ENCODE data around the gene CCDC148. TPM values are rescaled to one million over a fixed set of nuclear protein-coding genes. Genes with fewer than 3 reads are reported as not detected.

The CCDC148 gene
- total and polyA plus RNA-seq, 2 donors (not counting 3 experiments of a cell fraction or from before 2014, with no cell fraction given), result 0.04 to 0.69 TPM

- Histone ChIP-seq H3K4me1 (ENCODE audit: control insufficient read depth, extremely low read depth, insufficient read depth, low read length) (peaks cover 20% of the 10 kb centered on the region), H3K4me2 (ENCODE audit: insufficient read depth, low read length) (no peak overlapping the region), H3K9ac (replicated peaks; ENCODE audit: extremely low read depth, insufficient read depth, low read length) (no peak overlapping the region), H2AFZ (ENCODE audit: low read depth, low read length) (no peak overlapping the region), H3K4me3 (replicated peaks in 1 of 3; ENCODE audit: insufficient read depth in 1 of 3, low read depth in 1 of 3, low read length in 3 of 3) (no peak overlapping the region), H3K27me3 (ENCODE audit: control insufficient read depth in 2 of 2, insufficient read depth in 2 of 2, low read length in 2 of 2) (peaks cover 2 to 4% of the 10 kb centered on the region in 2 experiments), H3K79me2 (ENCODE audit: control insufficient read depth, insufficient read depth, low read length) (no peaks in the 10 kb centered on the region), H4K20me1 (replicated peaks; ENCODE audit: control insufficient read depth, extremely low read depth, insufficient read depth, low read length) (no peaks in the 10 kb centered on the region), H3K36me3 (ENCODE audit: control insufficient read depth in 2 of 2, extremely low read depth in 1 of 2, insufficient read depth in 2 of 2, low read length in 2 of 2) (no peaks in the 10 kb centered on the region), H3K9me3 (replicated peaks; ENCODE audit: control insufficient read depth, insufficient read depth, low read length) (no peaks in the 10 kb centered on the region), H3K9me1 (replicated peaks; ENCODE audit: control insufficient read depth, extremely low read depth, insufficient read depth, low read length) (no peaks in the 10 kb centered on the region), H3K27ac (ENCODE audit: insufficient read depth, low read depth, low read length) (no peak overlapping the region)
- ChIA-PET POLR2A (no interaction called here), CTCF (no interaction called here)
- FAIRE-seq (no peak), DNase-seq (ENCODE audit: low read depth, low spot score) (no peak)
- BruUV-seq (replicated peaks), result no TSS peak
- dilution Hi-C loops (cut with MboI; ENCODE audit: extremely low pct_ligation_motif_present, low sequenced_read_pairs), result no loop called here
- TF ChIP-seq MYC (IDR thresholded peaks at IDR 0.05; ENCODE audit: low read depth, low read length), result no peak
- no peak for TF ChIP-seq POLR2AphosphoS5 (IDR thresholded peaks at IDR 0.05; ENCODE audit: insufficient read depth, low read depth, low read length)
- TF ChIP-seq FOS (IDR thresholded peaks at IDR 0.05; ENCODE audit: borderline replicate concordance, insufficient read depth, low read length), result no peak
- no peak for TF ChIP-seq GATA2 (IDR thresholded peaks at IDR 0.05; ENCODE audit: insufficient read depth, insufficient read length, low read depth, low read length)
- no peak for TF ChIP-seq EZH2 (IDR thresholded peaks at IDR 0.05; ENCODE audit: borderline replicate concordance, low read depth, low read length, severe bottlenecking)
- intact Hi-C loops (cut with micrococcal nuclease), result no loop called here
Measured at GRCh38 chr2:158194229-158194628, 262.3 kb downstream of the CCDC148 start.

- intact Hi-C loops (cut with micrococcal nuclease), result no loop called here
- BruUV-seq (replicated peaks), result no TSS peak
Measured at GRCh38 chr2:158192515-158193443, 263.8 kb downstream of the CCDC148 start.

More at GRCh38 chr2:158192515-158193443, 263.8 kb downstream of the CCDC148 start:
- no peak for DNase-seq (ENCODE audit: low read depth, low spot score)
- Histone ChIP-seq H3K9ac (replicated peaks; ENCODE audit: extremely low read depth, insufficient read depth, low read length) (no peak overlapping the region), H3K4me3 (replicated peaks in 1 of 3; ENCODE audit: insufficient read depth in 1 of 3, low read depth in 1 of 3, low read length in 3 of 3) (no peak overlapping the region), H3K9me3 (replicated peaks; ENCODE audit: control insufficient read depth, insufficient read depth, low read length) (no peaks in the 10 kb centered on the region), H3K4me2 (ENCODE audit: insufficient read depth, low read length) (no peak overlapping the region), H4K20me1 (replicated peaks; ENCODE audit: control insufficient read depth, extremely low read depth, insufficient read depth, low read length) (no peaks in the 10 kb centered on the region), H3K27ac (ENCODE audit: insufficient read depth, low read depth, low read length) (no peak overlapping the region), H3K9me1 (replicated peaks; ENCODE audit: control insufficient read depth, extremely low read depth, insufficient read depth, low read length) (no peaks in the 10 kb centered on the region), H3K79me2 (ENCODE audit: control insufficient read depth, insufficient read depth, low read length) (no peaks in the 10 kb centered on the region), H3K27me3 (ENCODE audit: control insufficient read depth in 2 of 2, insufficient read depth in 2 of 2, low read length in 2 of 2) (peaks cover 2 to 4% of the 10 kb centered on the region in 2 experiments), H2AFZ (ENCODE audit: low read depth, low read length) (no peak overlapping the region), H3K36me3 (ENCODE audit: control insufficient read depth in 2 of 2, extremely low read depth in 1 of 2, insufficient read depth in 2 of 2, low read length in 2 of 2) (no peaks in the 10 kb centered on the region), H3K4me1 (ENCODE audit: control insufficient read depth, extremely low read depth, insufficient read depth, low read length) (peaks cover 22% of the 10 kb centered on the region)
- no peak for FAIRE-seq
- dilution Hi-C loops (cut with MboI; ENCODE audit: extremely low pct_ligation_motif_present, low sequenced_read_pairs), result no loop called here
- CTCF ChIA-PET, result interaction anchor here (1.0 to 2.5 kb wide), 4 partner anchors 10 to 562 kb away, joined by 3 to 10 read pairs (median 6); no protein-coding TSS in a partner anchor
- POLR2A ChIA-PET, result interaction anchor here (0.6 kb wide), 1 partner anchor 169 kb away, joined by 3 read pairs; no protein-coding TSS in a partner anchor
- no peak for TF ChIP-seq JUN (IDR thresholded peaks at IDR 0.05; ENCODE audit: borderline replicate concordance, insufficient read depth, insufficient read length, low read depth)
- TF ChIP-seq GATA2 (IDR thresholded peaks at IDR 0.05; ENCODE audit: insufficient read depth, insufficient read length, low read depth, low read length), result no peak
- TF ChIP-seq POLR2AphosphoS5 (IDR thresholded peaks at IDR 0.05; ENCODE audit: insufficient read depth, low read depth, low read length), result no peak

Data from endothelial cell of umbilical vein (primary cell).